GM18526 (cell line): ENCODE results near the gene STRN4.

Experiments used
- POLR2A ChIP-seq: IDR thresholded peaks from 3 replicates; pipeline ENCODE4 v1.6.1; 2011; ENCODE audit not compliant: insufficient read length; ENCODE audit errors: extremely low read depth

The STRN4 gene

GRCh38 chr19:46732966-46733689 is 13.1 kb downstream of the STRN4 start:
- no peak for TF ChIP-seq POLR2A

- TF ChIP-seq POLR2A, result no peak
These were observed 13.9 kb downstream of the STRN4 start for GRCh38 chr19:46732172-46732938.

GRCh38 chr19:46731584-46731983 is 14.7 kb downstream of the STRN4 start:
- TF ChIP-seq POLR2A, result peak; percentile 7

- TF ChIP-seq POLR2A, result peak; percentile 11
These were observed 15.2 kb downstream of the STRN4 start for GRCh38 chr19:46731007-46731501.

- TF ChIP-seq POLR2A, result no peak
These were observed 15.7 kb downstream of the STRN4 start for GRCh38 chr19:46730595-46730994.

GRCh38 chr19:46730187-46730586 is 16.1 kb downstream of the STRN4 start:
- TF ChIP-seq POLR2A, result no peak

- no peak for TF ChIP-seq POLR2A
These were observed 16.6 kb downstream of the STRN4 start for GRCh38 chr19:46729696-46730095.

- TF ChIP-seq POLR2A, result no peak
These were observed 17.4 kb downstream of the STRN4 start for GRCh38 chr19:46728693-46729339.

GRCh38 chr19:46728208-46728607 is 18.0 kb downstream of the STRN4 start:
- no peak for TF ChIP-seq POLR2A

- no peak for TF ChIP-seq POLR2A
These were observed 18.5 kb downstream of the STRN4 start for GRCh38 chr19:46727757-46728156.

- no peak for TF ChIP-seq POLR2A
These were observed 19.2 kb downstream of the STRN4 start for GRCh38 chr19:46726971-46727501.

GRCh38 chr19:46726551-46726950 is 19.7 kb downstream of the STRN4 start:
- TF ChIP-seq POLR2A, result no peak

- no peak for TF ChIP-seq POLR2A
These were observed 20.3 kb downstream of the STRN4 start for GRCh38 chr19:46725859-46726393.

- TF ChIP-seq POLR2A, result no peak
These were observed 21.0 kb downstream of the STRN4 start for GRCh38 chr19:46725036-46725820.

- TF ChIP-seq POLR2A, result no peak
These were observed 21.8 kb downstream of the STRN4 start for GRCh38 chr19:46724468-46724867.

- no peak for TF ChIP-seq POLR2A
These were observed 22.8 kb downstream of the STRN4 start for GRCh38 chr19:46723471-46723870.
